ENCODE data around the gene DNM3.

DNM3 gene

DNA sequence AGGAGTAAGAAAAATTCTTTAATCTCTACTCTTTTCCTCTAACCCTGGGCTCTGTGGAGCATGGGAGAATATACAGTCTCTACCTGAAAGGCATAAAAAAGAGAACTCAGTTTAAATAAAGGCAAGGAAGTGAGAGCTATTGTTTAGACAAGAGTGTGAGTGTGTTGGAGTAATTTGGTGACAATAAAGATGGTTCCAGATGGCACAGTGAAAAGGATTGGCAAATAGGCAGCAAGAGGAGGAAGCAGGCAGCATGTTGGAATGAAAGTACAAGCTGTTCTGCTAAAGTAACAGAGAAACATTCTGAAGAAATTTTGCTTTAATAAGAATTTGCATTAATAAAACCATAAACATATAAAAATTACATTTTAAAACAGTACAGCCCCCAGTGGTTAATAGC is 163.4 kb downstream of the DNM3 start:
- Histone ChIP-seq H4K91ac (ENCODE audit: low read length) (no peak overlapping the region), H3K9ac (ENCODE audit: low read length) (no peak overlapping the region), H4K8ac (ENCODE audit: low read length) (no peak overlapping the region), H2BK12ac (ENCODE audit: low read length in 2 of 2) (no peak overlapping the region), H3K36me3 (ENCODE audit: control insufficient read depth in 1 of 2, insufficient read depth in 2 of 2, low read depth in 1 of 2, low read length in 2 of 2) (no peaks in the 10 kb centered on the region), H3K4me1 (ENCODE audit: control insufficient read depth, insufficient read depth, low read depth, low read length) (peaks cover 2% of the 10 kb centered on the region), H3K14ac (ENCODE audit: low read length in 2 of 2) (no peak overlapping the region), H2BK5ac (ENCODE audit: low read depth, low read length, poor library complexity, severe bottlenecking) (no peak overlapping the region), H3K4ac (ENCODE audit: low read depth in 1 of 2, low read length in 2 of 2) (no peak overlapping the region), H2AFZ (ENCODE audit: low read depth, low read length) (no peak overlapping the region), H2AK5ac (ENCODE audit: low read length, severe bottlenecking) (no peak overlapping the region), H2BK120ac (ENCODE audit: low read depth, low read length) (no peak overlapping the region), H3K9me3 (ENCODE audit: control insufficient read depth, low read length) (no peaks in the 10 kb centered on the region), H2BK15ac (ENCODE audit: low read depth, poor library complexity, severe bottlenecking) (no peak overlapping the region), H3K4me2 (ENCODE audit: low read length, poor library complexity, severe bottlenecking) (no peak overlapping the region), H3K79me1 (replicated peaks; ENCODE audit: low read length, poor library complexity, severe bottlenecking) (no peaks in the 10 kb centered on the region), H3K27me3 (ENCODE audit: control insufficient read depth in 1 of 2, insufficient read depth in 1 of 2, low read length in 2 of 2) (no peaks in the 10 kb centered on the region), H3K4me3 (ENCODE audit: insufficient read depth in 1 of 2, low read depth in 1 of 2, low read length in 2 of 2) (no peak overlapping the region), H3K27ac (ENCODE audit: low read length, poor library complexity, severe bottlenecking) (peak overlapping the region; percentile 75), H3K23ac (ENCODE audit: low read length in 2 of 2) (no peak overlapping the region), H3K18ac (ENCODE audit: low read depth in 1 of 2, low read length in 2 of 2) (no peak overlapping the region)
- no peak for DNase-seq

- 100% methylated on average over 1 of the region's 1 CpG for WGBS
- no peaks in the 10 kb centered on the region for H3K27me3 ChIP-seq (ENCODE audit: control insufficient read depth in 1 of 2, insufficient read depth in 1 of 2, low read length in 2 of 2)
- no peak overlapping the region for H4K8ac ChIP-seq (ENCODE audit: low read length)
- no peak overlapping the region for H3K4ac ChIP-seq (ENCODE audit: low read depth in 1 of 2, low read length in 2 of 2)
- no peak overlapping the region for H3K4me2 ChIP-seq (ENCODE audit: low read length, poor library complexity, severe bottlenecking)
- H2AFZ ChIP-seq (ENCODE audit: low read depth, low read length) = no peak overlapping the region
- H4K91ac ChIP-seq (ENCODE audit: low read length) = no peak overlapping the region
- no peak overlapping the region for H3K9ac ChIP-seq (ENCODE audit: low read length)
- DNase-seq = peak; percentile 36
- H2AK5ac ChIP-seq (ENCODE audit: low read length, severe bottlenecking) = no peak overlapping the region
- H3K27ac ChIP-seq (ENCODE audit: low read length, poor library complexity, severe bottlenecking) = peak overlapping the region; percentile 71
- no peak overlapping the region for H2BK15ac ChIP-seq (ENCODE audit: low read depth, poor library complexity, severe bottlenecking)
- no peak overlapping the region for H2BK120ac ChIP-seq (ENCODE audit: low read depth, low read length)
- peak overlapping the region in 1 of 2 experiments; percentile 11 for H3K18ac ChIP-seq (ENCODE audit: low read depth in 1 of 2, low read length in 2 of 2)
- no peak overlapping the region for H3K14ac ChIP-seq (ENCODE audit: low read length in 2 of 2)
- no peak overlapping the region for H3K23ac ChIP-seq (ENCODE audit: low read length in 2 of 2)
- no peak overlapping the region for H2BK5ac ChIP-seq (ENCODE audit: low read depth, low read length, poor library complexity, severe bottlenecking)
- H3K4me3 ChIP-seq (ENCODE audit: insufficient read depth in 1 of 2, low read depth in 1 of 2, low read length in 2 of 2) = no peak overlapping the region
- H3K36me3 ChIP-seq (ENCODE audit: control insufficient read depth in 1 of 2, insufficient read depth in 2 of 2, low read depth in 1 of 2, low read length in 2 of 2) = no peaks in the 10 kb centered on the region
- no peak overlapping the region for H2BK12ac ChIP-seq (ENCODE audit: low read length in 2 of 2)
- peaks cover 2% of the 10 kb centered on the region for H3K4me1 ChIP-seq (ENCODE audit: control insufficient read depth, insufficient read depth, low read depth, low read length)
- H3K9me3 ChIP-seq (ENCODE audit: control insufficient read depth, low read length) = peaks cover 6% of the 10 kb centered on the region
- no peaks in the 10 kb centered on the region for H3K79me1 ChIP-seq (replicated peaks; ENCODE audit: low read length, poor library complexity, severe bottlenecking)
These were observed 164.6 kb downstream of the DNM3 start for GRCh38 chr1:172005856-172006255.

GRCh38 chr1:172006660-172007059 is 165.4 kb downstream of the DNM3 start:
- H3K18ac ChIP-seq (ENCODE audit: low read depth in 1 of 2, low read length in 2 of 2) = no peak overlapping the region
- no peak for DNase-seq
- H3K4me2 ChIP-seq (ENCODE audit: low read length, poor library complexity, severe bottlenecking) = no peak overlapping the region
- no peak overlapping the region for H4K8ac ChIP-seq (ENCODE audit: low read length)
- no peak overlapping the region for H3K4me3 ChIP-seq (ENCODE audit: insufficient read depth in 1 of 2, low read depth in 1 of 2, low read length in 2 of 2)
- H3K14ac ChIP-seq (ENCODE audit: low read length in 2 of 2) = no peak overlapping the region
- H2AFZ ChIP-seq (ENCODE audit: low read depth, low read length) = no peak overlapping the region
- no peak overlapping the region for H4K91ac ChIP-seq (ENCODE audit: low read length)
- H3K36me3 ChIP-seq (ENCODE audit: control insufficient read depth in 1 of 2, insufficient read depth in 2 of 2, low read depth in 1 of 2, low read length in 2 of 2) = no peaks in the 10 kb centered on the region
- no peaks in the 10 kb centered on the region for H3K27me3 ChIP-seq (ENCODE audit: control insufficient read depth in 1 of 2, insufficient read depth in 1 of 2, low read length in 2 of 2)
- H3K9me3 ChIP-seq (ENCODE audit: control insufficient read depth, low read length) = peaks cover 9% of the 10 kb centered on the region
- peak overlapping the region in 1 of 2 experiments; percentile 28 for H3K4ac ChIP-seq (ENCODE audit: low read depth in 1 of 2, low read length in 2 of 2)
- no peak overlapping the region for H2AK5ac ChIP-seq (ENCODE audit: low read length, severe bottlenecking)
- no peaks in the 10 kb centered on the region for H3K79me1 ChIP-seq (replicated peaks; ENCODE audit: low read length, poor library complexity, severe bottlenecking)
- no peak overlapping the region for H2BK15ac ChIP-seq (ENCODE audit: low read depth, poor library complexity, severe bottlenecking)
- no peak overlapping the region for H3K27ac ChIP-seq (ENCODE audit: low read length, poor library complexity, severe bottlenecking)
- no peak overlapping the region for H2BK12ac ChIP-seq (ENCODE audit: low read length in 2 of 2)
- H3K23ac ChIP-seq (ENCODE audit: low read length in 2 of 2) = no peak overlapping the region
- H3K9ac ChIP-seq (ENCODE audit: low read length) = no peak overlapping the region
- no peak overlapping the region for H2BK5ac ChIP-seq (ENCODE audit: low read depth, low read length, poor library complexity, severe bottlenecking)
- peaks cover 2% of the 10 kb centered on the region for H3K4me1 ChIP-seq (ENCODE audit: control insufficient read depth, insufficient read depth, low read depth, low read length)
- H2BK120ac ChIP-seq (ENCODE audit: low read depth, low read length) = no peak overlapping the region

DNA sequence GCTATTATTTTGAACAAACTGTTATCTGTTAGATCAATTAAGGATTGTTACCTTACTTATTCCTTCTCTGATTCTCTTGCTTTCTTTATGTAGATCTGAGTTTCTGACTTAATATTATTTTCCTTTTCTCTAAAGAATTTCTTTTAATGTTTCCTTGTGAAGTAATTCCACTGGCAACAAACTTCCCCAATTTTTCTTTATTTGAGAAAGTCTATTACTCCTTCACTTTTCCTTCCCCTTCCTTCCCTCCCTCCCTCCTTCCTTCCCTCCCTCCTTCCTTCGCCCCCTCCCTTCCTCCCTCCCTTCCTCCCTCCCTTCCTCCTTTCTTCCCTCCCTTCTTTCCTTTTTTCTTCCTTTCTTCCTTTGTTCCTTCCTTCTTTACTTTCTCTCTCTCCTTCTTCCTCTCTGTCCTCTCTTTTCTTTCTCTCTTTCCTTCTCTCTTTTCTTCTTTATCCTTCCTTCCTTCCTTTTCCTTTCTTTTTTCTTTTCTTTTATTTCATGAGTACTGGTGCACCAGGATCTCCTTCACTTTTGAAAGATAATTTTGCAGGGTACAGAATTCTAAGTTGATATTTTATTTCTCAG is 177.5 kb downstream of the DNM3 start:
- Histone ChIP-seq H2BK15ac (ENCODE audit: low read depth, poor library complexity, severe bottlenecking) (no peak overlapping the region), H3K79me1 (replicated peaks; ENCODE audit: low read length, poor library complexity, severe bottlenecking) (no peaks in the 10 kb centered on the region), H3K23ac (ENCODE audit: low read length in 2 of 2) (no peak overlapping the region), H3K18ac (ENCODE audit: low read depth in 1 of 2, low read length in 2 of 2) (no peak overlapping the region), H2AK5ac (ENCODE audit: low read length, severe bottlenecking) (no peak overlapping the region), H2AFZ (ENCODE audit: low read depth, low read length) (no peak overlapping the region), H3K4ac (ENCODE audit: low read depth in 1 of 2, low read length in 2 of 2) (no peak overlapping the region), H2BK12ac (ENCODE audit: low read length in 2 of 2) (no peak overlapping the region), H3K9me3 (ENCODE audit: control insufficient read depth, low read length) (no peaks in the 10 kb centered on the region), H3K4me3 (ENCODE audit: insufficient read depth in 1 of 2, low read depth in 1 of 2, low read length in 2 of 2) (no peak overlapping the region), H2BK120ac (ENCODE audit: low read depth, low read length) (no peak overlapping the region), H3K4me1 (ENCODE audit: control insufficient read depth, insufficient read depth, low read depth, low read length) (no peaks in the 10 kb centered on the region), H3K36me3 (ENCODE audit: control insufficient read depth in 1 of 2, insufficient read depth in 2 of 2, low read depth in 1 of 2, low read length in 2 of 2) (no peaks in the 10 kb centered on the region), H2BK5ac (ENCODE audit: low read depth, low read length, poor library complexity, severe bottlenecking) (no peak overlapping the region), H4K8ac (ENCODE audit: low read length) (no peak overlapping the region), H3K27ac (ENCODE audit: low read length, poor library complexity, severe bottlenecking) (no peak overlapping the region), H3K4me2 (ENCODE audit: low read length, poor library complexity, severe bottlenecking) (no peak overlapping the region), H3K14ac (ENCODE audit: low read length in 2 of 2) (no peak overlapping the region), H3K9ac (ENCODE audit: low read length) (no peak overlapping the region), H3K27me3 (ENCODE audit: control insufficient read depth in 1 of 2, insufficient read depth in 1 of 2, low read length in 2 of 2) (no peaks in the 10 kb centered on the region), H4K91ac (ENCODE audit: low read length) (no peak overlapping the region)
- WGBS = 80% methylated on average over 1 of the region's 1 CpG
- no peak for DNase-seq
